Hippocampal formation (tissue), 2 donors: ENCODE data around the gene CPLX1.
"Not testable (repeated sequence)": the region's sequence is repeated elsewhere in the genome, so short reads cannot be mapped to it uniquely, and the experiment has no call there.

Experiments used
- DNase-seq, 2 donors: peaks; one replicate each; lab custom pipeline; 2025; lab: John Stamatoyannopoulos, UW

CPLX1 gene

DNA sequence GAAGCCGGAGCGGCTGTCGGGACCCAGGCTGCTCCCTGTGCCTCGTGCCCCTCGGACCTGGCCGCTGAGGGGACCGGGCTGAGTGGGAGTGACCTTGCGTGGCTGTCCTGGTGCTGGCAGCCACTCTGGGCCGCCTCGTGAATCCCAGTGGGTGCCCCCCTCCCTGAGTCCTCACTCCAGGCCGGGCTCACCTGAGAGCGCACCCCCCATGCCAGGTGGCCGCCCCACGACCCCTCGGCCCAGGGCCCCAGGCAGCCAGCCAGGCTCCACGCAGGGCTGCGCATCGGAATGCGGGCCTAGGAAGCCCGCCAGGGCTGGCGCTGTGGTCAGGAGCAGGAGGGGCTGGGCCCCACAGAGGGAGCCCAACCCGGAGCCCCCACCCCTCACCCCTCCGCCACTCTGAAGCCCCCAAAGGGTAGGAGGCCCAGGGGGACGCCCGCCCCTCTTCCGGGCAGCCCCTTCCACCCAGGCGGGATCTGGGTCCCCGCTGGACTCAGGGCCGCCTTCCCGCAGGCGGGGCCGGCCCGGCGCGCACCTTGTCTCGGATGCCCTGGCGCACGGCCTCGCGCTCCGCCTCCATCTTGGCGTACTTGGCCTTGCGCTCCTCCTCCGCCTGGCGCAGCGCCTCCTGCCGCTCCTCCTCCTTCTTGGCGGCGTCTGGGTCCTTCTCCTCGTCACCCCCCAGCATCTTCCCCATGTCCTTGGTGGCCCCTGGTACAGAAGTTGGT is 33.9 kb downstream of the CPLX1 start:
- DNase-seq: no peak

GRCh38 chr4:791252-791897 is 34.6 kb downstream of the CPLX1 start:
- no peak for DNase-seq

- no peak for DNase-seq
Measured at GRCh38 chr4:790466-790820, 35.5 kb downstream of the CPLX1 start.

- DNase-seq: no peak
Measured at GRCh38 chr4:789571-790465, 36.1 kb downstream of the CPLX1 start.

DNA sequence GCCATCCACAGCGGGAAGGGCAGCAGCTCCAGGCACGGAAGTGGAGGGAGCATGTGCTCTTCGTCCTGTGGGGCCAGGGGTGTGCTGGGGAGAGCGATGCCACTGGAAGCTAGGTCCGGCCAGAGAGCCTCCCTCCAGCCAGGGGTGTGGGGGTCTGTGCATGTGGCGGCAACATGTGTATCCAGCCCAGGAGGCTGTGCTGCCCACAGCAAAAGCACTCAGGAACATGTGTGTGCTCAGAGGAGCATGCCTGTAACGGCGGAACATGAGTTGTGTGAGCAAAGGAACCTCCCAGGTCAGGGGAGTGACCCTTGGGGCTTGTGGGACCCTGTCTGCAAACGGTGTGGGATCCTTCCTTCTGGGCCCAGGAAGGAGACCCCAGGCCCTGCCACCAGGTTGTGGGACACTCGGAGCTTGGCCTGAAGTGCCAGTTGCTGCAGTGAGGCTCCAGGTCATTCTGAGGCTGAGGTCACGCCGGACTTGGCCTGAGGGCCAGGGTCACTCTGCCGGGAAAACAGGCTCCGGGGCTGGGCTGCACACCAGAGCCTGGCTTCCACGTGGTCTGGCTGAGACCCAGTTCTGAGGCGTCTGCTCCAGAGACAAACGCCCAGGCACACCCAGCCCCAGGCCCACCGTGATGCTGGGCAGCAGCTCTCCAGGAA is 37.2 kb downstream of the CPLX1 start:
- no peak for DNase-seq

GRCh38 chr4:788006-788635 is 37.8 kb downstream of the CPLX1 start:
- no peak for DNase-seq

DNA sequence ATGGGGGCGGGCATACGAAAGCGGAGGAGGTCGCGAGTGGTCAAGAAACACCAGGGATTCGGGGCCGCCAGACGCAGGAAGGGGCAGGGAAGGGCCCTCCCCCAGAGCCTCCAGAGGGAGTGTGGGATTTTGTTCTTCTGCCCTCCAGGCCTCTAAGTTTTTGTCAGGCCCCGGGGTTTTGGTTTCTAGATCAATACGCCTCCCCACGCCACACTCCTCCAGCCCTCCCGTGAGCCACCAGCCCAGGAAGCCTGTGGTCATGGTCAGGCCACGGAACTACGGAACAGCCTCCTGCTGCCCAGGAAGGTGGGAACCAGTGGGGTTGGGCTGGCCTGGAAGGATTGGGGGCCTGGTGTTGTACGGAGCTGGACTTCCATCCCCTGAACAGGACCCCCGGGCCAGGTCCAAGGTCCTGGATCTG is 38.4 kb downstream of the CPLX1 start:
- no peak for DNase-seq

GRCh38 chr4:786861-787300 is 39.0 kb downstream of the CPLX1 start:
- DNase-seq: no peak

- no peak for DNase-seq
Measured at GRCh38 chr4:786074-786741, 39.7 kb downstream of the CPLX1 start.

GRCh38 chr4:785332-786073 is 40.4 kb downstream of the CPLX1 start:
- no peak for DNase-seq

DNA sequence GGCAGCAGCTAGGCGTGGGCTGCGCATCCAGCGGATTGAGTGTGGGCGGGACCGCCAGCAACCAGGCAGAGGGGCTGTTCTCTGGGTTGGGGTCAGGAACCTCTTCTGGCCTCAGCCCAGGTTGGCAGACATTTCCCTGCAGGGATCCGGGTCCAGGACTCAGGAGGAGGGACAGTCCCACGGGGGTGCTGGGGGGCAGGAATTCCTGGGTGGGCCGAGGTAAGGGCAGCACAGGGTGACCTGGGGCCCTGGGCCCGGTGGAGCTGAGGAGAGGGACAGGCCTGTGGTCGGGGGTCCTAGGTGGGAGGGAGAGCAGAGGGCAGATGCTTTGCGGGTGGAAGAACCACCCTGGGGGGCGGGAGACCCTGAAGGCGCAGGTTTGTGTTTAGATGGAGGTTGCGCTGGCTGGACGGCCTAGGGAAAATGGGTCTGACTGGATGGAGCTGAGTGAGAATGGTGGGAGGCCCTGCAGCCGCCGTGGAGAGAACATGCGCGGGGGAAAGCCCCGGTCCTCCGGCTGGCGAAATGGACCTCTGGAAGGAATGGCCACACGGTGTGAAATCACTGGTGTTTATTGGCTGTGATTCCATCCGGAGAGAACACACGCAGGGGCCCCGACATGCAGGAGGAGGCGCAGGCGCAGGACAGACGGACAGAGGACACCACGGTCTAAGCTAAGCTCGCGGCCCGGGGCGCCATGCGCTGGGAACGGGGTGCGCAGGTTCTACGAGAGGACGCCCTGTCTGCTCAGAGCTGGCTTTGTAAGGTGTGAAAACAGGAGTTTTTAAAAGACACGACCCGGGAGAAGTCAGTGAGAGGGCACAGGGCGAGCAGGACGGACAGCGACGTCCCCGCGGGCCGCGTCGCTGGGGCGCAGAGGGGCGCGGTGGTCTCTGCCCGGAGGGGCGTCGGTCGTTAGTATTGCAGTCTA is 41.3 kb downstream of the CPLX1 start:
- no peak for DNase-seq

- DNase-seq: peak; percentile 99
Measured at GRCh38 chr4:781493-782216, 44.3 kb downstream of the CPLX1 start.

DNA sequence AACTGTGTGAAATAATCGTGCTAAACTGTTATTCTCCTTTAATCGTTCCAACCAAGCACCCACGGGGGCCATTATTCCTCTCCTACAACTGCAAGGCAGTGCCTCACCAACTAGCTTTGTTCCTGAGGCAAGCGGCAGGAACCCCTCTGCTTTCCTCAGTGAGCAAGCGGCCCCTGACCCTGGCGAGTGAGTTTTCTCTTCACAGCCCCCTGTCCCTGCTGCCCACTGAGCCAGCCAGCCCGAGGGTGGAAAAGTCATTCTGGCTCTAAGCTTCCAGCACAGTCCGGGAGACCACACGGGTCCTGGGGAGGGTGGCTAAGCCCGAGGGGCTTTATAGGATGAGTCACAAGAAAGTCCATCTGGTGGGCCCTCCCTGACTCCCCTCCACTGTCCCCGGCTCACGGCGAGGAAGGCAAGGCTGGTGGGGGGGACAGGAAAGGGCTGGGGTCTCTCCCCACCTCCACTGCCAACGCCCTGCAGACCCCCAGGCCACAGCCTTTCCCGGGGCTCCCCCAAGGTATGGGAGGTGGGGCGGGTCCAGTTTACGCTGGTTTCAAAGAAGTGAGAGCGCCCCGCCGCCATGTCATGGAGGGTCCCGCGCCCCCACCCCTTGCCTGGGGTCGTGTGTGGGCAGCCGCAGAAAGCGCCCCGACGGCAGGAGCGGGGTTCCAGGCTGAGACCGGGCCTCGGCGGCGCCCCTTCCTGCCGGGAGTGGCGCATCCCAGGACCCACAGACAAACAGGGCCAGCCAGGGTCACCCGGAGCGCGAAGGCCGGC is 45.0 kb downstream of the CPLX1 start:
- DNase-seq: no peak

DNA sequence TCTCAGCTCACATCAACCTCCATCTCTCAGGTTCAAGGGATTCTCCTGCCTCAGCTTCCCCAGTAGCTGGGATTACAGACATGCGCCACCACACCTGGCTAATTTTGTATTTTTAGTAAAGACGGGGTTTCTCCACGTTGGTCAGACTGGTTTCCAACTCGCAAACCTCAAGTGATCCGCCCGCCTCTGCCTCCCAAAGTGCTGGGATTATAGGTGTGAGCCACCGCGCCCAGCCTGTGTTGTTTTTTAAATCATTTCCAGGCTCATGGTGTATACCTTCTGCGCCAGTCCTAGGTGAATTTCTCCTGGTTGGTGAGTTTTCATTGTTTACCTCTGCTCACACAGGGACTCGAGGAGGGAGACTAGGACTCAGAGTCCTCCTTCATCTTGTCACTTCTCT is 45.7 kb downstream of the CPLX1 start:
- not testable (repeated sequence) for DNase-seq

DNA sequence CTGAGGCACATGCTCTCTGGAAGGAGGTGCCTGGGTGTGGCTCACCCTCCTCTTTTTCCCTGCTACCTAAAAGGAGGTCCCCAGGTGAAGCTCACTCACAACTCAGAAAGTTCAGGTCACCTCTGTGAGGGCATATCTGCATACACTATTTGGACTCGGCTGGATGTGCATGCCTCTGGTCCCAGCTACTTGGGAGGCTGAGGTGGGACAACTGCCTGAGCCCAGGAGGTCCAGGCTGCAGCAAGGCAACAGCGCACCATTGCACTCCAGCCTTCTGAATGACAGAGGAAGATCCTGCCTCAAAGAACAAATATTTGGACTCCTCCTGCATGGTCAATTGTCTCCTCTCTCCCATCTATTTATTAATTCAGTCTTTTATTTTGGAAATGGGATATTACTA is 46.4 kb downstream of the CPLX1 start:
- DNase-seq: no peak

DNA sequence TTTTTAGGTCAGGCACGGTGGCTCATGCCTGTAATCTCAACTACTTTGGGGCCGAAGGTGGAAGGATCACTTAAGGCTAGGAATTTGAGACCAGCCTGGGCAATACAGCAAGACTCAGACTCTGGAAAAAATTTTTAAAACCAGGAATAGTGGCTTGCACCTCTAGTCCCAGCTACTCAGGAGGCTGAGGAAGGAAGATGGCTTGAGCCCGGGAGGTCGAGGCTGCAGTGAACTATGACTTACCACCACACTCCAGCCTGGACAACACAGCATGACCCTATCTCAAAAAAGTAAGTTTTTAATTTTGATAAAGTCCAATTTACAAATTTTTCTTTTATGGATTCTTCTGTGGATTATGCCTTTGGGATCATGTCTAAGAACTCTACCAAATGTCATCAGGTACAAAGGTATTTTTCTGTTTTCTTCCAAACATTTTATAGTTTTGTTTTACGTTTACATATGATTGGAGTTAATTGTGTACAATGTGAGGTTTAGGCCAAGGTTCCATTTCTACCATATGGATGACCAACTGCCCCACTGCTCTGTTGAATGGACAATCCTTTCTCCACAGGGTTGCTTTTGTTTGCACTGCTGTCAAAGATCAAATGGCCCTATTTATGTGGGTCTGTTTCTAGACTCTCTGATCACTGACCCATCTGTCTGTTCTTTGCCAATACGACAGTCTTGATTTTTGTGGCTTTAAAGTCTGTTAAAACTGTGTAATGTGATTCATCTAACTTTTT is 48.2 kb downstream of the CPLX1 start:
- no peak for DNase-seq
